OCI-LY7 (cell line): ENCODE results near the gene C8G. TPM values are rescaled to one million over a fixed set of nuclear protein-coding genes. Genes with fewer than 3 reads are reported as not detected.

ENCODE experiments used
- BruUV-seq: library from RNA; stranded (reverse); fragments of 400-500 nt; replicated peaks from 2 replicates; lab custom pipeline; 2021; lab: Mats Ljungman, UMichigan
- CTCF ChIA-PET: fragments of 300-600 bp; sonication (Branson Sonifier 250); formaldehyde crosslinking; loops from one replicate; lab custom pipeline; 2022; ENCODE audit warnings: antibody characterized with exemption; ENCODE audit not compliant: unreplicated experiment; lab: Charles Lee
- POLR2A ChIA-PET: fragments of 300-600 bp; sonication (Branson Sonifier 250); formaldehyde crosslinking; loops from one replicate; lab custom pipeline; 2022; ENCODE audit warnings: antibody characterized with exemption; lab: Charles Lee
- DNase-seq: peaks from one replicate; pipeline ENCODE4 v3.0.0-alpha.2; 2015; ENCODE audit warnings: low spot score
- H2AFZ ChIP-seq: fragments of 200-600 bp; sonication (generic), shearing (Covaris generic); 2 replicates; pipeline ENCODE4 v1.6.1; 2014; ENCODE audit warnings: mild to moderate bottlenecking, antibody characterized with exemption, low read length, moderate library complexity
- H3K27ac ChIP-seq: fragments of 200-600 bp; sonication (generic); 2 replicates; pipeline ENCODE4 v1.5.1; 2014; ENCODE audit warnings: mixed run types, low read depth, mild to moderate bottlenecking, moderate library complexity, low read length, inconsistent platforms; ENCODE audit not compliant: poor library complexity, severe bottlenecking
- H3K36me3 ChIP-seq: fragments of 200-600 bp; sonication (generic); 2 replicates; pipeline ENCODE4 v1.6.1; 2014; ENCODE audit warnings: mild to moderate bottlenecking, antibody characterized with exemption, low read length, moderate library complexity, mixed read lengths; ENCODE audit not compliant: insufficient read depth
- H3K4me1 ChIP-seq: fragments of 200-600 bp; sonication (generic); 2 replicates; pipeline ENCODE4 v1.5.1; 2014; ENCODE audit warnings: mild to moderate bottlenecking, low read length; ENCODE audit not compliant: insufficient read depth, poor library complexity, severe bottlenecking
- H3K4me2 ChIP-seq: fragments of 200-600 bp; sonication (generic); 2 replicates; pipeline ENCODE4 v1.6.1; 2014; ENCODE audit warnings: mild to moderate bottlenecking, low read length
- H3K4me3 ChIP-seq: fragments of 200-600 bp; sonication (generic); 2 replicates; pipeline ENCODE4 v1.5.1; 2014; ENCODE audit warnings: mild to moderate bottlenecking, low read depth, low read length; ENCODE audit not compliant: poor library complexity, severe bottlenecking
- H3K79me2 ChIP-seq: fragments of 200-600 bp; sonication (generic); 2 replicates; pipeline ENCODE4 v1.6.1; 2016; ENCODE audit warnings: low read depth, mild to moderate bottlenecking, low read length, moderate library complexity, mixed read lengths; ENCODE audit not compliant: insufficient read depth
- H3K9me2 ChIP-seq: fragments of 200-600 bp; sonication (generic); 2 replicates; pipeline ENCODE4 v1.6.1; 2016; ENCODE audit warnings: mild to moderate bottlenecking, low read length, mixed read lengths; ENCODE audit not compliant: insufficient read depth
- H3K9me3 ChIP-seq: fragments of 200-600 bp; sonication (generic); 2 replicates; pipeline ENCODE4 v1.6.1; 2014; ENCODE audit warnings: mild to moderate bottlenecking, mixed run types, low read length, mixed read lengths
- H4K20me1 ChIP-seq: fragments of 200-600 bp; sonication (generic); 2 replicates; pipeline ENCODE4 v1.6.1; 2014; ENCODE audit warnings: mild to moderate bottlenecking, antibody characterized with exemption, low read length, moderate library complexity, mixed read lengths; ENCODE audit not compliant: insufficient read depth
- CTCF ChIP-seq: fragments of 200-600 bp; sonication (generic); conservative IDR thresholded peaks from 2 replicates; pipeline ENCODE4 v1.5.1; 2014; ENCODE audit warnings: mild to moderate bottlenecking, antibody characterized with exemption, low read length, moderate library complexity, mixed read lengths
- EZH2phosphoT487 ChIP-seq: fragments of 200-600 bp; sonication (generic); IDR thresholded peaks from 2 replicates; pipeline ENCODE4 v1.6.1; 2018; ENCODE audit warnings: low read depth, borderline replicate concordance, mild to moderate bottlenecking, mixed run types, antibody characterized with exemption, low read length, moderate library complexity, mixed read lengths
- intact Hi-C: fragments of 100-400 bp; cut with micrococcal nuclease; formaldehyde crosslinking; loops from one replicate; pipeline ENCODE4 v1.10.0; 2022; ENCODE audit not compliant: unreplicated experiment
- total RNA-seq, 2 experiments: library from RNA; depleted of rRNA in 1 of 2; stranded (reverse); fragments of >200 nt in 1 of 2; shearing (Covaris generic) in 1 of 2; gene quantifications; 2 replicates each; pipeline ENCODE4 v1.2.3, GENCODE V29; 2014 to 2022

C8G gene
- total RNA-seq, 2 experiments from 2014 or later = 0.95 to 2.2 TPM

GRCh38 chr9:136965771-136966484 lies 20.9 kb downstream of the C8G start:
- ChIA-PET CTCF (no interaction called here), POLR2A (interaction anchor here (0.7 kb wide), 1 partner anchor 36 kb away, joined by 4 read pairs; no protein-coding TSS in a partner anchor)
- H3K4me1 ChIP-seq = peaks cover 8% of the 10 kb centered on the region
- H3K4me2 ChIP-seq = peak overlapping the region; percentile 3; the same call in 1 of the 2 replicates
- H3K9me2 ChIP-seq = no peaks in the 10 kb centered on the region
- no peak overlapping the region for H2AFZ ChIP-seq
- no peak overlapping the region for H3K27ac ChIP-seq
- H3K9me3 ChIP-seq = no peaks in the 10 kb centered on the region
- H3K36me3 ChIP-seq = no peaks in the 10 kb centered on the region
- intact Hi-C loops = no loop called here
- no peaks in the 10 kb centered on the region for H4K20me1 ChIP-seq
- H3K79me2 ChIP-seq = no peaks in the 10 kb centered on the region
- no TSS peak for BruUV-seq
- DNase-seq = peak; percentile 24
- peak overlapping the region; percentile 1 for H3K4me3 ChIP-seq
- TF ChIP-seq CTCF (no peak), EZH2phosphoT487 (no peak)

GRCh38 chr9:136968333-136969127 lies 23.5 kb downstream of the C8G start:
- H3K36me3 ChIP-seq = no peaks in the 10 kb centered on the region
- ChIA-PET CTCF (no interaction called here), POLR2A (no interaction called here)
- no peak overlapping the region for H3K4me3 ChIP-seq
- H3K9me3 ChIP-seq = no peaks in the 10 kb centered on the region
- no peak overlapping the region for H3K4me2 ChIP-seq
- H4K20me1 ChIP-seq = no peaks in the 10 kb centered on the region
- peaks cover 8% of the 10 kb centered on the region for H3K4me1 ChIP-seq
- no peaks in the 10 kb centered on the region for H3K9me2 ChIP-seq
- intact Hi-C loops = no loop called here
- DNase-seq = no peak
- H2AFZ ChIP-seq = no peak overlapping the region
- no TSS peak for BruUV-seq
- no peak overlapping the region for H3K27ac ChIP-seq
- H3K79me2 ChIP-seq = no peaks in the 10 kb centered on the region
- no peak for TF ChIP-seq CTCF
- TF ChIP-seq EZH2phosphoT487 = no peak
